ENCODE results near the gene PRPH. TPM values are rescaled to one million over a fixed set of nuclear protein-coding genes. Genes with fewer than 3 reads are reported as not detected.

PRPH gene
- total and polyA plus RNA-seq, 10 of the 15 experiments (the other 5 are each of a cell fraction or from before 2014, with no cell fraction given), result 0.09 to 0.45 (median 0.19) TPM; not detected in 3

GRCh38 chr12:49294086-49294803, 702 bp upstream of the PRPH start (continued):
- TF ChIP-seq MYC (IDR thresholded peaks at IDR 0.05; ENCODE audit: insufficient read depth, insufficient read length, insufficient replicate concordance, low read length, severe bottlenecking) (no peak), CEBPZ (IDR thresholded peaks at IDR 0.05; ENCODE audit: low read depth, low read length) (no peak)

- FAIRE-seq (no peak), DNase-seq (ENCODE audit: low read depth, low spot score) (no peak), ATAC-seq (no peak)
- no peaks in the 10 kb centered on the region for H4K20me1 ChIP-seq (ENCODE audit: control insufficient read depth, insufficient read depth)
- POLR2A ChIA-PET, result interaction anchor here (1.1 to 1.7 kb wide), 2 partner anchors 28 to 38 kb away, joined by 3 to 4 read pairs; partner anchors contain the start of gene TROAP
- no peak overlapping the region for H3K4me2 ChIP-seq (ENCODE audit: control insufficient read depth, insufficient read depth)
- no peaks in the 10 kb centered on the region for H3K79me2 ChIP-seq (ENCODE audit: control insufficient read depth, insufficient read depth, low read length)
- H3K9ac ChIP-seq (ENCODE audit: control insufficient read depth, insufficient read depth, low read length), result no peak overlapping the region
- TF ChIP-seq BCL3 (IDR thresholded peaks at IDR 0.05; ENCODE audit: borderline replicate concordance, insufficient read depth, low read depth, low read length, poor library complexity, severe bottlenecking), result no peak
- no peak for TF ChIP-seq ETV6 (conservative IDR thresholded peaks at IDR 0.05 in 1 of 2, IDR thresholded peaks at IDR 0.05 in 1 of 2; ENCODE audit: borderline replicate concordance in 1 of 2, low read depth in 1 of 2)
- no peak for TF ChIP-seq RAD51 (IDR thresholded peaks at IDR 0.05)
- TF ChIP-seq ATF7 (IDR thresholded peaks at IDR 0.05; ENCODE audit: low read depth), result no peak
- no peak for TF ChIP-seq TCF3 (IDR thresholded peaks at IDR 0.05; ENCODE audit: borderline replicate concordance, insufficient read depth, low read depth, low read length)
- TF ChIP-seq PBX3 (IDR thresholded peaks at IDR 0.05; ENCODE audit: insufficient replicate concordance, low read depth, low read length), result no peak
- no peak overlapping the region for H2AFZ ChIP-seq (ENCODE audit: control insufficient read depth, low read depth, low read length)
- no peaks in the 10 kb centered on the region for H3K9me3 ChIP-seq (replicated peaks; ENCODE audit: control insufficient read depth, insufficient read depth, low read length)
- BruUV-seq (replicated peaks), result no TSS peak
- 27% methylated on average over 5 of the region's 5 CpGs for WGBS (ENCODE audit: insufficient coverage, insufficient replicate concordance, low lambda C conversion rate, missing lambda C conversion rate)
- H3K4me3 ChIP-seq, result no peak overlapping the region
- peaks cover 8% of the 10 kb centered on the region for H3K4me1 ChIP-seq (ENCODE audit: control insufficient read depth, insufficient read depth, low read length)
- intact Hi-C loops (cut with micrococcal nuclease; ENCODE audit: unreplicated experiment) (no loop called here), in situ Hi-C loops (cut with MboI) (no loop called here)
- SMC1A ChIA-PET (ENCODE audit: uncharacterized antibody, unreplicated experiment), result no interaction called here
- no peaks in the 10 kb centered on the region for H3K36me3 ChIP-seq (ENCODE audit: control insufficient read depth in 2 of 2, insufficient read depth in 2 of 2, low read length in 1 of 2)
- H3K27me3 ChIP-seq (replicated peaks in 1 of 2; ENCODE audit: control insufficient read depth in 2 of 2, insufficient read depth in 2 of 2, low read length in 1 of 2), result peaks cover 19 to 20% of the 10 kb centered on the region in 2 experiments
- RAD21 ChIA-PET (ENCODE audit: unreplicated experiment), result no interaction called here
- CTCF ChIA-PET, result interaction anchor here (1.2 to 16.2 kb wide), 8 partner anchors 9 to 67 kb away, joined by 3 to 231 read pairs (median 6); partner anchors contain the start of genes DNAJC22 and TROAP
- no peak overlapping the region for H3K27ac ChIP-seq (ENCODE audit: control insufficient read depth, insufficient read depth)
Observed at GRCh38 chr12:49294804-49295081, 204 bp upstream of the PRPH start.
